GM18907 (cell line): ENCODE results near the gene PITPNM3.

Experiments used
- ATAC-seq: cut with Tn5 transposase; IDR thresholded peaks from one replicate; pipeline ENCODE4 v1.9.1; 2021; ENCODE audit warnings: mild to moderate bottlenecking, moderate library complexity; ENCODE audit not compliant: unreplicated experiment

Gene PITPNM3

DNA sequence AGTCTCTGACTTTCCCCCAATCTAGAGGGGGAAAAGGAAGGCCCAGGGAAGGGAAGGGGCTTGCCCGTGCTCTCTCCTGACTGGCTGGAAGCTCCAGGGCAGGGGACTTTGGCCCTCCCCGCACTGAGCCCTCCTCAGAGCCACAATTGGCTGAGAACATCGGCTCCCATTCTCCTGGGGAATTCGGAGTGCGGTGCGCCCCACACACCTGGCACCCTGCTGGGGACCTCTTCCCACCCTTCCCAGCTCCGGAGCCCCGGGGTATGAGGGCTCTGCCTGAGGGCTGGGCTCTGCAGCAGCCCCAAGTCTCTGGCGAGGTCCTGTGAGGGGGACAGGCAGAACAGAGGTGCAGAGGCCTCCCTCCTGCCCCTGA lies 76.1 kb downstream of the PITPNM3 start:
- no peak for ATAC-seq

DNA sequence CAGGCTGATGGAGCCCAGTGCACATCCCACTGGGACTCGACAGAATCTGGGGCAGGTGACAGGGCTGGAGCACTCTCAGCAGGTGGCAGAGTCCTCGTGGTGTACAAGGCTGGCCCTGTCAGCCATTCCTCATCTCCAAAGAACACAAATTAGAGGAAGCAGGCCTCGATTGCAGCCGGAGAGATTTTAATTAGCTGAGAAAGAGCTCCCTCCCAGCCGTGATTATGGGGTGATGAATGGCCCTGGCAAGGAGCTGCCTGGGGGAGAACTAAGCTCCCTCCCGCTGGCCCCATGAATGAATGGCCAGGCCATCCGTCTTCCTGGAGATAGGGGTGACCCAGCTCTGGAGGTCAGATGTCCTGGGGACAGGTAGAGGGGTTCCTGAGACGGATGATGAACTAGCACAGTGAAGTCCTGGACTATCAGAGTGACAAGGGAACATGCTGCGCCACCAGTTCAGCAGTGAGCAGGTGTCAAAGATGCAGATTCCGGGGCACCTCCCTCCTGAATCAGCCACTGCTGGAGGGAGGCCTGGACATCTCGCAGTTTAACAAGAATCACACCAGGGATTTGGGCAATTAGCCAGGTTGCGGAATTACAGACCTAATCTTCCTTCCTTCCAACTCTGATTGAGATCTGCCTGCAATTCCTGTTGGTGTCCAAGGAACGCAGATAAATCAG lies 76.6 kb downstream of the PITPNM3 start:
- ATAC-seq, result no peak

DNA sequence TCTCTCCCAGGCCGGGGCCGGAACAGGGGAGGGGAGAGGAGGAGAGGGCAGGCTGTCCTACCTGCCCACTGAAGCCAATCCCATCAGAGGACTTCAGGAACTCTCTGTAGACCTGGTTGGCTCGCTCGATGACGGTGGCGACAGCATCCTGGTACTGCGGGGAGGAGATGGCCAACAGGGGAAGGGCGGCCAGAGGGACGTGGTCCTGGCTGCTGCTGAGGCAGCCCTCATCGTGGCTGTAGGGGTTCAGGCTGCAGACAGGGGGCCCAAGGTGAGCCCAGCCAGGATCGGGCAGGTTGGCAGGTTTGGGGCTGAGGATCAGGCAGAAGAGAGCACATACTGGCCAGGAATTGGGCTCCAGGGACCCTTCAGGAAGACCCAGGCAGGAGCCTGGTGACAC lies 77.9 kb downstream of the PITPNM3 start:
- no peak for ATAC-seq

DNA sequence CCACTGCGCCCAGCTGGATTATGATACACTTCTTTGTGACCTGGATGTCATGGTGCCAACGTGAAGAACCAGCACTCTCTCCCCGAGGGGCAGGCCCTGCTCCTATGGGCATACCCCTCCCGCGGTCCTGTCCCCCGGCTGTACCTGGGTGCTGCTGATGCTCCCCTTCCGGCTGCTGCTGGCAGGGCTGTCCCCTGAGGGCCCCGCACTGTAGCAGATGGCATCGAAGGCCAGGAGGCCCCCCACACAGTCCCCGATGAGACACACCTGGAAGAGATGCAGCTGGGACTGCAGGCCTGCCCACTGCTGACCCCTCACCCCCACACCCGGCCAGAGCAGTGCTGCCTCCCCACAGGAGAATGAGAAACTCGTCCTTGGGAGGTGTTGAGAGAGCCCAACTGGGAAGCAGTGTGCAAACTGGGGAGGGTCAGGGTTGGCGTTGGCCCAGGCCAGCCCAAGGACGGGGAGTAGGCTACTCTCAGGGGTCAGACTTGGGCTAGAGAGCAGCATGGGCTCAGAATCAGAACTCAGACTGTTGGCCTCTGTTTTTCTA lies 78.4 kb downstream of the PITPNM3 start:
- ATAC-seq, result no peak

DNA sequence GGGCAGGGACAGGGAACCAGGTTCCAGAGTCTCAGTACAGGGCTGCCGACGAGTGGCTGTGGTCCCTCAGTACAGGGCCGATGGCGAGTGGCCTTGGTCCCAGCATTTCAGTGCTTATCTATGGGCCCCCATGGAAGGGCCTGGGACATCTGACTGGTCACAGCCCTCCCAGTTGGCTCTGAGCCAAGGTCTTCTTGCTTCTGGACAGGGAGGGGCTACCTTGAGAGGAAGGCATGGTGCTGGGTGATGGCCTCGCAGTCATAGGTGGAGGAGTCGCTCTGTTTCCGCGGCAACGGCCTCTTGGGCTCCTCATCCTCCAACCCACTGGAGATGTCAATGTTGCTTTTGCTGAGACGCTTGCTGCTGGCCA lies 79.6 kb downstream of the PITPNM3 start:
- no peak for ATAC-seq

DNA sequence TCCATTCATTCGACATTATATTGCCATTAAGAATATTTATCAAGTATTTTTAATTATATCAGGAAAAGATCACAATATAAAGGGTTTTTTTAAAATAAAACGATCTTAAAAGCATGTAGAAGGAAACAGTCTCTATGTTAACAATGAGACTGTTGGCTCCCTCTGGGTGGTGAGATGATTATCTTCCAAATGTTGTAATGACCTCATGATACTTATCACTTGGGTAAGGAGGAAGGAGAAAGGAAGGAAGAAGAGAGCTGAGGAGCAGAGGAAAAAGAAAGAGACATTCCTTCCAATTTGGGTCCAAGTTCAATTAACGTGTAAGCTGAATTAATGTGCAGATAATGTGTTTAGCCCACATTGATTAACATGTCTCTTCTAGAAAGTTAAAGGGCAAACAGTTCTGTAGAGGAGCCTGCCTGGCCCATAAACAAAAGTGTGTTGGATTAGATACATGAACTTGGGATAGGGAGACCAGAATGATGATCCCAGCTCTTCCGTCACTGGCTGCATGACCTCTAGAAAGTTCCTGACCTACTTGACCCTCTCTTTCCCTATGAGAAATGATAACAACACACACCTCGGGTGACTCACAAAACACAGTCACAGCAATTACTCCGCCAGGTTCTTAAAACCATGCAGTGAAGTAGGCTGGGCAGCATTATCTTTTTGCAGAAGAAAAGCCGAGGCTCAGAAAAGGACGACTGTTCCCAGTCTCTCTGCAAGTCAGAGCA lies 80.1 kb downstream of the PITPNM3 start:
- ATAC-seq, result no peak

DNA sequence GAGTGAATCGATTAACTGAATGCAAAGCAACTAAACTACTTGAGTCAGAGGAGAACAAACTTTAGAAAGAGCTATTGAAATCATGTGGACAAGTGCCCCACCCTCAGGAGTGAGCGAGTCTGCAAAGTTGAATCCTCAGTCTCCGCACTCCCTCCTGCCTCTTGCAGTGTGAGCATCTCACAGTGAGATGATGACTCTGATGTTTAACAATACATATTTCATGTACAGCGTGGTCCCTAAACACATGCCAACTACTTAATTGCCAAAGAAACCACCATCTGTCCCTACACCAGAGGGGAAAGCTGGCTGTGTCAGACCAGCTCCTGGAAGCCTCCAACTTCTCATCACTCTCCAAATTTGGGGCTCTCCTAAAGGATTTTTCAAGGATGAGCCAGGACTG lies 80.9 kb downstream of the PITPNM3 start:
- no peak for ATAC-seq

DNA sequence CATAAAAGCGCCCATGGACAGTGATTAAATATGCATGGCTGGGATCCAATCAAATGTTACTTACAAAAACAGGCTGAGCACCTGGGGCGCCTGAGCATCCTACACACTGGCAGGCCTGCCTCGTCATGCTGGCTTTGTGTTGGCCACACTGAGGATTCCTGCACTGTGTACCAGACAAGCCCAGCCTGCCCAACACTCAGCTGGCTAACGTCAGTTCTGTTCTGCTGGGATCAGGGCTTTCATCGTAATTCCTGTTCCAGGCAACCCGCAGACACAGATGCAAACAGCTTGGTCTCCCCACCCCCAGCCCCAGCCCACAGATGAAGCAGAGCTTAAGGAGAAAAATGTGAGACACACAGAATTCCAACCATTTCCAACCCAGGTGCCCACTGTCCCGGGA lies 81.4 kb downstream of the PITPNM3 start:
- ATAC-seq, result no peak

DNA sequence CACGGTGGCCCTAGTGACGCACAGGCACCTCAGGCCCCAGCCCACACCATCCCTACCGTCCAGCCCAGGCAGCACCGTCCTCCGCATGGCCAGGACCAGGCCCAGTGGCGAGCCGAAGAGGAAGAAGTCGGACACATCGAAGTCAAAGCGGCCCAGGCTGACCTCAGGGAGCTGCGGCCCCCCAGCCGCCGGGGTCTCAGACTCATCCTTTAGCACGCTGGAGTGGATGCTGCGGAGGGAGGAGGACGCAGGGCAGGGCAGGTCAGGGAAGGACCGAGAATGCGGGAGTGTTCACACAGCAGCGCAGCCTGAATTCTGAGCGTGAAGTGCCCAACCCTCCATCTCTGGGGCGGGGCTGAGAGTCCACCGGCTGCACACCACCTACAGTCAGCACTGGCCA lies 82.0 kb downstream of the PITPNM3 start:
- no peak for ATAC-seq

DNA sequence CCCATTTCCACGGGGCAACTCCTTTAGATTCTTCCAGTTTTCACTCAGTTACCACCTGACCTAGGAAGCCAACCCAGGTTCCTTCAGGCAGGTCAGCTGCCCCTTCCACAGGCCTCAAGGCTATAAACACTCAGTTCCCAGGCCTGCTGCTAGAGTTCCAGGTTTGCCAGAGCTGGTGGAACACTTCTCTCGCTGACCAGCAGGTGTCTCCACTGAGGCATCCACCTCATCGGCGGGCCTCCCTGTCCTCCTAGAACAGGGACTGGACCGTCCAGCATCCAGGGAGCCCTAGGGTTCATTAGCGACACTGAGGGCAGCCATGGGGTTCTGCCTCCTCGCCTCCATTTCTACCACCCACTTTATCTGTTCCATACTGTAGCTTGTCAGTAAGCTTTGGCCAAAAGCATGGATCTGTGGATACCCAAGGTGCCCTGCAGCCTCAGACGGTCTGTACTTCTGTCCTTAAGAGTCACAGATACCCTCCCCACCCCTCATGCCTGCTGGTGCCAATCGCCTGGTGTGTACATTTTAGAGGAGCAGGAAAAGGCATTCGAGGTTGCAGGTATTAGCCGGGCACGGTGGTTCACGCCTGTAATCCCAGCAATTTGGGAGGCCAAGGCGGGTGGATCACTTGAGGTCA lies 83.1 kb downstream of the PITPNM3 start:
- no peak for ATAC-seq

DNA sequence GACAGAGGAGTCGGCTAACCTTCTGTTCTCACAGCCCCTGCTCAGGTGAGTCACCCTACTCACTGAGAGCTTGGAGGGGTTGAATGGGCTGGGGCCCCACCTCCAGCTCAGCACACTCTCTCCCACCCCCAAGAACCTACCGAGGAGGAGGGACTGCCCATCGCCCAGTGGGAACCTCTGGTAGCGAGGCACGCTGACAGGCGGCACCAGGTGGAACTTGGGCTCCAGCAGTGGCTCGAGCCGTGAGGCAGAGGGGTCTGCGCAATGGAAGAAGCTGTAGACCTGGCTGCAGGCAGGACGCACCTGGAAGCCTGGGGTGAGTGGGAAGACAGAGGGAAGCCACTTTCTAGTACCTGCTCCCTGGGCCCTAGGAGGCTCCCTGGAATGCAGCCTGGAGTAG lies 83.8 kb downstream of the PITPNM3 start:
- no peak for ATAC-seq

DNA sequence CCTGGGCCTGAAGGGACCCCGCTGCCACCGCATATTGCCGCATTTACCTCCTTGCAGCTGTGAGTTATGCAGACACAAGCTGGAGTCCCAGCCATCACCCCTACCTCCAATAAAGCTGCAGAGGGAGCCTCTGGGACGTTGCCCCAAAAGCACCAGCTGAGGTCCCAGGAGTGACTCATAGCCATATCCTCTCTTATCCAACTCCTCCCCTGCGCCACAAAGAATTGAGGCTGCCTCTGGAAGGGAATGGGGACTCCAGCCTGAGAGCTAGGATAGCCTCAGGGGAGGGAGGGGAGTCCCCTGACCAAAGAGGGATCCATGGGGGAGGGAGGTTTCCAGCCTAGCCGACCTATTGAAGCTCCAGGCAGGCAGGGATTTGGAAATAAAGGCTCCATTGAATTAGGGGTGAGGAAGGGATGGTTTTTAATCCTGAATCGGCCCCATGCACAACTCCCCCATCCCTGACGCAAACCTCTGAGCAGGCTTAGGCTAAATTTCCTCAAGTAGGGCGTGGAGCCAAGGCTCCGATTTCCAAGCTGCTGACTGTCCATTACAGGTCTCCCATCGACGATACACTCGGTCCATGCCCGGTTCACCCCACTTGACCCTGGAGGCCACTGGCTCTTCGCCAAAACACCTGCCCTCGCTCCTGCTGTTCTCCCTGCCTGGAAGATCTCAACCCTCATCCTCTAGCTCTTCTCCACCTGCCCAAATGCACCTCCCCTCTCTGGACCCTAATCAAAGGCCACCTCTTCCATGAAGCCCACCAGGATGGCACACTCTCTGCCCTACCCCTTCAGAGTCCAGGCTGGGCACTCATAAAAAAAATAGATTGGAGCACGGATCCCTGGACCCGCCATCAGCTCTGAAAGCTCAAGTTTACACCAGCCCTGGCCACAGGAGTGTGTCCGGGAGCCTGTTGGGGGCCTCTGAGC lies 84.6 kb downstream of the PITPNM3 start:
- no peak for ATAC-seq

DNA sequence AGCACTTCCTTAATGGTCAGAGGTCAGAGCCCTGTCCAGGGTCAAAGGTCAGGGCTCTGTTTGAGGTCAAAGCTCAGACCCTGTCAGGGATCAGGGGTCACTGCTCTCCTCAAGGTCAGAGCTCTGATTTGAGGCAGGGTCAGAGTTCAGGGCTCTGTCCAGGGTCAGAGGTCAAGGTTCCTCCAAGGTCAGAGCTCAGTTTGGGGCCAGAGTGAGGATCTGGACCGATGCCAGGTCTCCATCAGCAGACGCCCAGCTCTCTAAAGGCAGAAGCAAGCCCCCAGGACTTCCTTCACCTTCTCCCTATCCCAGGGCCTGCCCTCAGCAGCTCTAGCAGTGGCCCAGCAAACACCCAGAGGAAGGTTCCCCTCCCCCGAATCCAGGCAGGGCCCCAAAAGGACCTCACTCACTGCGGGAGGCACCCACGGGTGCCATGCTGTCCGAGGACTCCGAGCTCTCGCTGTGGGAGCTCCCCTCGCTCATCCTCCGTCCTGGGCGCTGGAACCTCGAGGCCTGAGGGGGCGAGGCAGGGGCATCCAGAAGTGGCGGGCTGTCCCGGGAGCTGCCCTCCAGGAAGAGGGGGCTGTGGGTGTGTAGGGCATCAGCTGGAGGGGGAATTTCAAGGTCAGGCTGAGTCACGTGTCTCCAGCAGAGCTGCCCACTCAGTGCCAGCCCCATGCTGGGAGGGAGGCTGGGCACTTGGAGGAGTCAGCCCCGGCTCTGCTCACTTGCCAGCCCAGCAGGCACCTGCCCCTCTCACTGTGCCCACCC lies 85.4 kb downstream of the PITPNM3 start:
- no peak for ATAC-seq

DNA sequence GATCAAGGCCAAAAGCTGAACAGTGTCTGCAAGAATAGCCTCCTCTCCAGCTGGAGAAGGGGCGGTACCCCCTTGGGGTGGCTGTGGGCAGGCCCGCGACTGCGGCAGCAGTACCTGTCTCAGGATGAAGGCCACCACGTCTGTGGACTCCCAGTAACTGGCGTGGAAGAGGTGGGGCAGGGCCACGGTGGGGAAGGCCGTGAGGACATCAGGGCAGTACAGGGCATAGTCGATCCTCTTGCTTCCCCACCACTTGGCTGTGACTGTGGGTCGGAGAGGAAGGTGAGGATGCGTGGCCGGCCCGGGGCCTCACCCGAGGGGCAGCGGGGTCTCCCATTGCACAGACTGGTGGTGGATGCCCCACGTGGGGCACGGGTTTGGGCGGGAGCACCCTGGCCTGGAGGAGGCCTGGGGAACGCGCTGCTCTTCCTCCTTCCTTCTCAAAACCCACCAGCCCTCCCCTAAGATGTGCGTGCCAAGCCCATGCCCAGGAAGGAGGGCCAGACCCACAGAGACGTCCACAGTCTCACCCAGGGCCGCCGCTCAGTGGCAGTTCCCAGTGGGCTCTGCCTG lies 86.1 kb downstream of the PITPNM3 start:
- no peak for ATAC-seq

DNA sequence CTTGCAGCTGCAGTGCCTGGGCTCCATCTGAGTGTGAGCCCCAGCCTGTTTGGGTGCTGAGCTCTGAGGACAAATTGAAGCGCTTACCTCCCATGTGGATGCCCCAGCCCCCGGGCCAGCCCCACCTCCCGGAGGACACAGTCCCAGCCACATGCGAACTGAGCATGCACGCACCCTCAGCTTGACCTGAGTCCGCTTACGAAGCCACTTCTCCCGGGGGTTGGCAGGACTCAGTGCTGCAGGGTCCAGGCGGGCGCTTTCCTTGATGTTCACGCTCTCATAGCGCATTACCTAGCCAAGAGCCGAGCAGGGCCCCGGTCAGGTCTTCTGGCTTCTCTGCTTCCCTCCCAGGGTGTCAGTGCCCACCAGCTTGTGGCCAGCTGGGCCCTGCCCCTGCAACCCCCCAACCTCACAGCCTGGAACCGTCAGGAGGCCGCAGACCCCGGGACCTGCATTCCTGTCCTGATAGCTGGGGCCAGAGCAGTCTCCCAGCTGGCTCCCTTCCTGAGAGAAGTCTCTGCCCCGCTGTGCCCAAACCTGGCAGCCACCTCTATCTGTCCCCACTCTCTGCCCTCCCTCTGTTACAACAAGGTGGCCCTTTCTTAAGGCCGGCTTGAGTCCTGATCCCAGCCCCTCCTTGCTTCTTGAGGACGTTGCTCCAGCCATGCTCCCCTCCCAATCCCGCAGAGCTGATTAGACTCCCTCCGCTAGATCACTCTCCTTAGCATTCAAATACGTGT lies 88.1 kb downstream of the PITPNM3 start:
- ATAC-seq, result no peak

DNA sequence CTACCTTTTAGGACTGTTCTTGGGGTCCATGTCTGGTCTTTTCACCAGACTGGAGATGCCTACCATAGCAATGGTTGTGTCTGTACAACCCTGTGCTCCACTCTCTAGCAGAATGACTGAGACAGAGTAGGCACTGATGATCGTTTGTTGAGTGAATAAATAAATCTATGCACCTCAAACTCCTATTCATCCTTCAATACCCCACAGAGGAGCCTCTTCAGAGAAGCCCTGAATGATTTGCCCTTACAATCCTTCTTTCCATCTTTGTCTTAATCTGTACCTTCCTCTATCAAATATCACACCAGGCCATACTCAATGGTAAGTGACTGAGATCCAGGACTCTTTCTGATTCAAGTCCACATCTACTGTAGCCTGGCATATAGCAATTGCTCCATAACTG lies 88.8 kb downstream of the PITPNM3 start:
- ATAC-seq, result no peak

DNA sequence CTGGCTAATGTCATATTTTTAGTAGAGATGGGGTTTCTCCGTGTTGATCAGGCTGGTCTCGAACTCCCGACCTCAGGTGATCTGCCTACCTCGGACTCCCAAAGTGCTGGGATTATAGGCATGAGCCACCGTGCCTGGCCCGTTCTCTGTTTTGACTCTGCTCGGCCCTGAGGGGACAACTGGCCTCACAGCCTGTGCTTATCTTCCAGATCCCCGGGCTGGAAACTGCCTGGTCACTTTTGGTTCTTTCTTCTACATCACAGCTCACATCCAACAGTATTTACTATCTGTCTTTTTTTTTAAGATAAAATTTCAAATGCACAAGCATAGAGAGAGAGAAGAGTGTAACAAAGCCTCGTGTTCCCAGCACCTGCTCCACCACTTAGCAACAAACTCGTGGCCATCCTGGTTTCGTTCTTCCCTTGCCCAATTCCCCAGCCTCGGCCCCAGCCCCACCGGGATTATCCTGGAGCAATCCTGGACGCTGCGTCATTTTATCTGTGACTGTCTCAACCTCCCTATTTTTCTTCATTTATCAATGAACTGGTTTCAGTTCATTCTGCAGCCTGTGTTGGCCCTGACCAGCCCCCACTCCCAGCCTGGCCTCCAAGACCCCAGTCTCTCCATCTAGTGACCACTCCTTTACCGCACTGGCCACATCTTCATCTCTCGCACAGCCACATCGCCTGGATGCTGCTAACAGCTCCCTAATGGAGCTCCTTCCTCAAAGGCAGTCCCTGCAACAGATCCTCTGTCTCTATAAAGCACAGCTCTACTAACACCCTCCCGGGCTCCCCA lies 91.0 kb downstream of the PITPNM3 start:
- ATAC-seq, result no peak

DNA sequence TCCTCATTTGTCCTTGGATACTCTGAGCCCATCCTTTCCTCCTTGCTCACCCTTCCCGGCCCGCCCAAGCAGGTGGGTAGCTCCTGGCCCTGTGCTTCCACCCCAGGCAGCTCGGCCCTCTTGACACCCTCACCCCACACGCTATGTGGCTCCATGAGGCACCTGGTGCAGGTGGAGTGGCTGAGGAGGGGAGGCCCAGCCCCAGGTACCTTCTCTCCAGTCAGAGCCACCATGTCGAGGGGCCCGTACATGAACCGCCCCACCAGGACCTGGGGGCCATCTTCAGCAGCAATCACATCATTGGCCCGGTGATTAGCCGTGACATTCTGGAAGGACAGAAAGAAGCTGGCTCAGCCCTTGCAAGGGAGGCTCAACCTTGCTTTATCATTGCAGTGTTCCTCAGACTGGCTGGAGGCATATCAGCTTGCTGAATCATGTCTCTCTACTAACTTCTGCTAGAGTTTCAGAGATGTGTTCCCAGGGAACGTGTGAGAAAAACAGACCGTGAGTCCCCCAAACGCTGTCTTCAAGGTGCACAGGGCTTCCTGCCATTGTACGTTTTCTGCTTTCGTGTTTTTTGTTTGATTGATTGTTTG lies 91.8 kb downstream of the PITPNM3 start:
- no peak for ATAC-seq
